22Rv1 (cell line): ENCODE measurements around the gene SPTBN1.

Experiments
- H3K27ac ChIP-seq: fragments of 450-650 bp; 2 replicates; pipeline ENCODE4 v1.5.1; 2017
- ZFX ChIP-seq: fragments of 450-650 bp; IDR thresholded peaks from 2 replicates; pipeline ENCODE4 v1.6.1; 2017; ENCODE audit warnings: antibody characterized with exemption, borderline replicate concordance
- TF ChIP-seq, protein P1 (sequence below): fragments of 450-650 bp; IDR thresholded peaks from 2 replicates; pipeline ENCODE4 v1.5.1; 2017; ENCODE audit warnings: mild to moderate bottlenecking

The SPTBN1 gene

DNA sequence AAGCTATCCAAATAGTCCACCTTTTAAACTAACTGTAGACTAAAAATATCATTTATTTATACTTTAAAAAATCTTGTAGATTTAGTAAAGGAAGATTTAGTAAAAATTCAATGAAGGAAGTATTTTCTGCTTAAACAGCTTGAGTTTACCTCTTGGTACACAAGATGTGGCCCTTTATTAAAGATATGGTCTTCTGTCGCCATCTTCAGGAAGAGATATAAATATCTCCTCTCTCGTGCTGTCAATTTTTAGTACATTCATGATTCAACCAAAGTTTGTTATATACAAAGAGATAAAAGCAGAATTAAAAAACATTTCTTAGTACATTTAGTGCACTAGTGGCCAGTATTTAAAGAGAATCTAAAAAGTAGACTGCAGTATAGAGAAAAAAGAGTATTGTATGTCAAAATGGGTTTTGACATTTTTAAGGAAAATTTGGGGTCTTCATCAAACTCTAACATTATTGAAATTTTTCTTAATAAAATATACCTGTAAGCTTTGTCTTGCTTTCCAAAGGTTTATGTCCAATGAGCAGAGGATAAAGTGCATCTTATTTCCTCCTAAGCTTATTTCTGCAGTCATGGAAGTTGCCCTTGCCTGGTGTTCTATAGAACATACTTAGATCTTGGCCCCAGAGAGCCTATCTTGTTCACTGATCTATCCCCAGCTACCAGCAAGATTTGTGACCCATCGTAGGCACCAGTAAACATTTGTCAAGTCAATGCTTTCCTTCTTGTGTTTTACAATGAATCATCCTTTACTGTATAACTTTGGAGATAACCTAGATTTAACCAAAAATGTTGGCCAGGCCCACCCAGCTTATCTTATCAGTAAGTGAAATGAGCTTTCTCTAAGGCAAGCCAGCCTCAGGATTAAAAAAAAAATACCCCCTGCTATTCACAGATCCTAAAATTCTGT lies 248.8 kb downstream of the SPTBN1 start:
- TF ChIP-seq ZFX: no peak
- TF ChIP-seq, protein P1, sequence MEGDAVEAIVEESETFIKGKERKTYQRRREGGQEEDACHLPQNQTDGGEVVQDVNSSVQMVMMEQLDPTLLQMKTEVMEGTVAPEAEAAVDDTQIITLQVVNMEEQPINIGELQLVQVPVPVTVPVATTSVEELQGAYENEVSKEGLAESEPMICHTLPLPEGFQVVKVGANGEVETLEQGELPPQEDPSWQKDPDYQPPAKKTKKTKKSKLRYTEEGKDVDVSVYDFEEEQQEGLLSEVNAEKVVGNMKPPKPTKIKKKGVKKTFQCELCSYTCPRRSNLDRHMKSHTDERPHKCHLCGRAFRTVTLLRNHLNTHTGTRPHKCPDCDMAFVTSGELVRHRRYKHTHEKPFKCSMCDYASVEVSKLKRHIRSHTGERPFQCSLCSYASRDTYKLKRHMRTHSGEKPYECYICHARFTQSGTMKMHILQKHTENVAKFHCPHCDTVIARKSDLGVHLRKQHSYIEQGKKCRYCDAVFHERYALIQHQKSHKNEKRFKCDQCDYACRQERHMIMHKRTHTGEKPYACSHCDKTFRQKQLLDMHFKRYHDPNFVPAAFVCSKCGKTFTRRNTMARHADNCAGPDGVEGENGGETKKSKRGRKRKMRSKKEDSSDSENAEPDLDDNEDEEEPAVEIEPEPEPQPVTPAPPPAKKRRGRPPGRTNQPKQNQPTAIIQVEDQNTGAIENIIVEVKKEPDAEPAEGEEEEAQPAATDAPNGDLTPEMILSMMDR: peak; percentile 76
- H3K27ac ChIP-seq: no peak overlapping the region

DNA sequence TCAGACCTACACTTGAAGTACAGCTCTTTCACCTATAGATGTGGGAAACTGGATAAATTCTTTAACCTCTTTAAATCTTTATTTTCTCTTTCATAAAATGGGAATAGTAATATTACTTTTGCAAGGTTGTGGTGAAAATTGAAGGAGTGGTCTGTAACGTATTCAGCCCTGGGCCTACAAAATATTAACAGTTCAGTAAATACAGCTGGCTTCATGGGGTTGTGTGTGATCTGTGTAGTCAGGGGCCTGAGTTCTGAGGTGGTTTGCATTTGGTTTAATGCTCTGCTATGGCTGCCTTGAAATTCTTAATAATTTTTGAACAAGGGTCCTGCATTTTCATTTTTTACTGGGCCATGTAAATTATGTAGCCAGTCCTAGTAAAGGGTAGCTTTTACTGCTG lies 250.5 kb downstream of the SPTBN1 start:
- TF ChIP-seq, protein P1: no peak
- TF ChIP-seq ZFX: no peak
- H3K27ac ChIP-seq: no peak overlapping the region

DNA sequence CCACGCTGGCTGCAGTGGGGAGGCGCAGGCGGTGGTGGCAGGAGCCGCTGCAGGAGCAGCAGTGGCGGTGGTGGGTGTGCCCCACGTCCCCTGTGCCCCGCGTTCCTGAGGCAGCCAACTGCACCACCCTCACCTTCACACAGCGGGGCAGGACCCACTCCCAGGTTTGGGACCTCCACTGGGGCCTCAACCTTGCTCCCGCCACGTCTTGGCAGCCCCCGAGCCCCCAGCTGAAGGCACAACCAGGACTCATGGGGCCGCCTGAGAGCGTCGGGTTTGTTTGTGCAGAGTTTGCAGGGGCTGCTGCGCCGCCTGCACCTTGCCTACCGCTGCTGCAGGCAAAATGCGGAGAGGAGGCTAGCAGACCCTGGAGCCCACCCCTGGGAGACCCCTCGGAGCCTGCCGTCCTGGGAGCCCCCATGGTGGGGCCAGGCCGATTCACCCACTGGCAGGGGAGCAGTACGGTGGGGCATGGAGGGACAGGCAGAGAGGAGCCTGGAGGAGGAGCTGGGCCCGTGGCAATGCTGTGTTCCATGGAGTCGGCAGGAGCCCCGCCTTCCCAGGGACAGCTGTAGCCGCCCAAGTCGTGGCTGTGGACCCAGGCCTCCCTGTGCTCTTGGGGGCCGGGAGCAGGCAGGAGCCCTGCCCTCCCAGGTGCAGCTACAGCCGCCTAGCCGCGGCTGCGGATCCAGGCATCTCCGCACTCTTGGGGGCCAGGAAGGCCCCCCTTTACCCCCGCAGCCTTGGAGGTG lies 252.6 kb downstream of the SPTBN1 start:
- TF ChIP-seq ZFX: no peak
- TF ChIP-seq, protein P1: no peak
- H3K27ac ChIP-seq: no peak overlapping the region

DNA sequence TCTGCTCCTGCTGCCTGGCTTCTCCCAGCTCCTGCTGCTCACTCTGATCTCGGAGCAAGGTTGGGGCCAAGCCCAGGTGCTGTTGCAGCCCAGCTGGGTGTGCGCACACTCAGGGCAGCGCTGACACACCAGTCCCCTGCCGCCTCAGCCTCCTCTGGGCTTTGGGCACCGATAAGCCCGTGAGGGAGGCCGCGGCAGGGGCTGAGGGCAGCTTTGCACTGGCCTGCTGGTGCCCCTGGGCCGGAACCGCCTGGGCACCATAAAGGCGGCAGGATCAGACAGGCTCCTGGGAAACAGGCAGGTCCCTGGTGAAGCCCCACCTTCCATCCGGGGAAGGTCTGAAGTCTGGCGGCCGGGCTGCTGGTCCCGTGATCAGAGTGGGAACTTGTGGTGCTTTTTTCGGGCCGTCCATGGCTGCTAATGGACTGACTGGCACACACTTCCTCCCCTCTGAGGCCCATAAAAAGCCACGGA lies 253.2 kb downstream of the SPTBN1 start:
- no peak overlapping the region for H3K27ac ChIP-seq
- no peak for TF ChIP-seq ZFX
- TF ChIP-seq, protein P1: no peak

DNA sequence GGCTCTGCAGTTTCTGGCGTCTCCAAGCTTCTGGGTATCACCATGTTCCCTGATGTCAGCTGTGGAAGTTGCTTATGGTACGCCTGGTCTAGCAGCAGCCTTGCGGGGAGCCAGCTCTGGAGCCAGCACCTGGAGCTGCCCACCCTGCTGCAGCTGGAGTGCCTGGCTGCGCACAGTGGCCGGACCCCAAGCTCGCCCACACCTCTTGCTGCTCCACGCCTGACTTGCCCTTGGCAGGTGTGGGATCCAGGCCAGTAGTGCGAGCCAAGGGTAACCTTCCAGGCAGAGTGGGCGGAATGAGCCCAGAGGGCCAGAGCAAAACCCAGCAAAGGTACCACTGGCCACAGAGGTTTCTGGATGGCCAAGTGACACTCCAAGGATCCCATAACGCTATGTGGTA lies 254.1 kb downstream of the SPTBN1 start:
- TF ChIP-seq, protein P1: no peak
- TF ChIP-seq ZFX: no peak
- H3K27ac ChIP-seq: no peak overlapping the region

DNA sequence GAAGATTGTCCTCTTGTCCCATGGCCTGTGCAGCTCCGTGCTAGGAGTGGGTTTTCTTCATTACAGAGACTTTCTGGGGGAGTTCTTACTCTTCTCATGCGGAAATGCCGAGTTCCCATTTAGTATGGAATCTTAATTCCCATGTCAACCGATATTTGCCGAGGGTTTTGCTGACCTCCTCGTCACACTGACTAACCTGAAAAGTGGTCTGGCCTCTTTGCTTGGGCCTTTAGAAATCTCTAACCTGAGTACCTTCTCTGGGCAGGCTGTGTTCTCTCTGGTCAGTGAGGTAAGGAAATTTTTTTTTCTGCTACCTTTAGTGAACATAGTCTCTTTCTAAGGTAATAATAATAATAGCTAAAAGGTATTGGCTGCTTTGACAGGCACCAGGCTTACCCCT lies 256.4 kb downstream of the SPTBN1 start:
- no peak overlapping the region for H3K27ac ChIP-seq
- no peak for TF ChIP-seq ZFX
- TF ChIP-seq, protein P1: no peak
